ENCODE measurements around the gene FAM120A.

FAM120A gene

GRCh38 chr9:93585695-93586094 is 134.2 kb downstream of the FAM120A start:
- TF ChIP-seq ZFX (IDR thresholded peaks at IDR 0.05) (no peak), CTCF (conservative IDR thresholded peaks at IDR 0.05) (no peak)
- no peak overlapping the region for H3K27ac ChIP-seq

DNA sequence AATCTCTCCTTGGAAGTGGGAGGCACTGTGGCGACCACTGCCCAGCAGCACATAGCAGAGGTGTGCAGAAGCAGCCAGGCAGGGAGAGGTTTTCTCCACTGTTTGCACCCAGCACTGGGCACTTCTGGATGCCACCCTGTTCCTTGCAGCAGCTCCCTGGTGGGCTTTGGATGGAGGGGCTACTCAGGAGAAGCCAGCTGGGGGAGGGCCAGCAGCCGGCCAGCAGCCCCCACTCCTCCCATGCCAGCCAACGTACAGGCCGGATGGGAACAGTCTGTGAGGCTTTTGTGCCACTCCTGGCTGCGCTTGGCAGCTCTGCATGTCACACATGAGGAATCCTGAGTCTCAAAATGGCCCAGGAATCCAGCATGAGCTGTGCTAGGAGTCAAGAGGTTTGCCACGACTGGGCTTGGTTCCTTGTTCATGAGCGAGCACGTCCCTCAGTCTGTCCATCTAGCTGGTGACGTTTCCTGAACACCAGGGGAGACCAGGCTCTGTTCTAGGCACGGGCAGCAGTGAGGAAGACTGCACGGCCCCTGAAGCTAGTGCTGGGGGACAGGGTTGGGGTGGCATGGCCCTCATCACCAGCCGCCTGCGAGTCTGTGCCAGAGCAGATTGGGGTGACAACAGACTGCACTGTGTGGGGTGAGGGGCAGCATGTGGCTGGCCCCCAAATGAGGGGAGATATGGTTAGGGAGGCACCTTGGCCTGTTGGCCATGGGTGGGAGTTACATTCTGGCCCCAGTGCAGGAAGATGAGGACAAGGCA is 135.0 kb downstream of the FAM120A start:
- TF ChIP-seq ZFX (IDR thresholded peaks at IDR 0.05) (no peak), CTCF (conservative IDR thresholded peaks at IDR 0.05) (no peak)
- H3K27ac ChIP-seq = no peak overlapping the region

- TF ChIP-seq ZFX (IDR thresholded peaks at IDR 0.05) = no peak
- no peak for TF ChIP-seq CTCF (conservative IDR thresholded peaks at IDR 0.05)
- H3K27ac ChIP-seq = no peak overlapping the region
Observed at GRCh38 chr9:93587284-93587650, 135.8 kb downstream of the FAM120A start.

DNA sequence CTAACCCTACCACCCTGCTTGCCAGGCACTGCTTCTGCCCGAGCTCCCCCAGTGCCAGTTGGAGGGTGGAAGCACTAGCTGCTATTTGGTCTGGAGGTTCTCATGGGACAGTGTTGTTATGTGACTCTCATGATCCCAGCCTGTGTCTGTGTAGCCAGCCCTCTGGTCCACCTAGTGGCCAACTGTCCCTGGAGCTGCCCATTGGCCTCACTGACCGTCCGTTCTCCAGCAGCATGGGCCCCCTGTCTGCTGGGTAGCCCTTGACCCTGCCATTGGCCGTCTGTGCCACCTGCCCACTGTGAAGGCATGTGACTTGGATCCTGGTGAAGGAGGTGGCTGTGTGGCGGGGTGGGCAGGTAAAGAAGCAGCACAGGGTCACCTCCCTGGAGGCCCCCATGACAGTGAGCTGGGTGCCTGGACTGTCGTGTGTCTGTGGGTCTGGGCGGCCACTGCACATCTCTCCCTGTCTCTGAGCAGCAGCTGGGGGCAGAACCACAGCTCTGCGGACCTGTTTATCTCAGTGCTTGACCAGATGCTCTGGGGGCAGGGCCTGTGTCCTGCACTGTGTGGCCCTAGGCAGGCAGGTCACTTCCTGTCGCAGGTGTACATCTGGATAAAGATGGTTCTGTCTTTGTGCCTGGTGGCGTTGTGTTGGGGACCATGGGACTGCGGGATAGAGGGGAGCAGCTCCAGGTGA is 136.3 kb downstream of the FAM120A start:
- H3K27ac ChIP-seq = no peak overlapping the region
- TF ChIP-seq CTCF (conservative IDR thresholded peaks at IDR 0.05) (no peak), ZFX (IDR thresholded peaks at IDR 0.05) (no peak)

DNA sequence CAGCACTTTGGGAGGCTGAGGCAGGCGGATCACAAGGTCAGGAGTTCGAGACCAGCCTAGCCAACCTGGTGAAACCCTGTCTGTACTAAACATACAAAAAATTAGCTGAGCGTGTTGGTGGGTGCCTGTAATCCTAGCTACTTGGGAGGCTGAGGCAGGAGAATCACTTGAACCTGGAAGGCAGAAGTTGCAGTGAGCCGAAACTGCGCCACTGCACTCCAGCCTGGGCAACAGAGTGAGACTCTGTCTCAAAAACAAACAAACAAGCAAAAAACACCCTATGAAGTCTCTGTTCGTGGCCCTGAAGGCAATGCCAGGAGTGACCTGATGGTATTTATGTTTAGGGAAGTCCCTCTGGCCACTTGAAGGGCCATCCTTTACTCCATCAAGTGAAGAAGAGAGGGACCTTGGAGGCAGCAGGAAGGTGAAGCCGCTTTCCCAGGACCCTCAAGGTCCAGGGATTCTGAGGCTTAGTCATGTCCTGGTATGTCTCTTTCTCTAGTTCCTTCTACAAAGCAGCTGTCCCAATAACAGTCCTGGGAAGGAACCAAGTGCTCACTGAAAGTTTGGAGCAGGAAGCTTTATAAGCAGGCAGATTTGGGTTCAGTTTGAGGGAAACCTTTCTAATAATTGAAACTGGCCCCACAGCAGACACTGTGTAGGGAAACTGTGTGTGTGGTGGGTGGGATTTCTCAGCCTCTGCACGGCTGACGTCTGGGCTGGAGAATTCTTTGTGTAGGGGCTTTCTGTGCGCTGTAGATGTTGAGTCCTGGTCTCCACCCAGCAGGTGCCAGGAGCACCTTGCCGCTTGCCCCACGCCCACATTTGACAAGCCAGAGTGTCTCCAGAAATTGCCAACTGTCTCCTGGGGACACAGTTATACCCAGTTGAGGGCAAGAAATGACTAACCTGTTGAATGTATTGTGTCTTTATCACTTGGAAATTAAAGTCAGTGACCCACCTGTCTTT is 137.4 kb downstream of the FAM120A start:
- no peak overlapping the region for H3K27ac ChIP-seq
- TF ChIP-seq CTCF (conservative IDR thresholded peaks at IDR 0.05) (no peak), ZFX (IDR thresholded peaks at IDR 0.05) (no peak)

DNA sequence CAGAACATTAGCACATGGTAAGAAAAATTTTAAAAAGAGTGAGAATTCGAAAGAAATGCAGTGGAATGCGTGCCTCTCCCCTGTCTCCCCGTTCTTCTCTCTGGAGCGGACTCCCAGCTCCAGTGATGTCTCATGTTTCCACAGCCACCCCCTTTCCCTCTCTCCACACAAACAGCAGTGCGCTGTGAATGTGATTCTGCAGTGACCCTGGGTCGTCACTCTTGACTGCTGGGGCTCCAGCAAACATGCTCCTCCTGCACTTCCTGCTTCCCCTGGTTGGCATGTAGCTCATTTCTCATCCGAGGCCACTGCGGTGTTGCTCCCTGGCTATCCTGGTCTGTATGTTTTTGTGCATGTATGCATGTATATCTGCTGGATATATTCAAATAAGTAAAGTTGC is 138.2 kb downstream of the FAM120A start:
- TF ChIP-seq ZFX (IDR thresholded peaks at IDR 0.05) (no peak), CTCF (conservative IDR thresholded peaks at IDR 0.05) (no peak)
- no peak overlapping the region for H3K27ac ChIP-seq

Data from C4-2B (cell line).